Measurements from ENCODE around the gene UST.

- TF ChIP-seq CTCF (conservative IDR thresholded peaks at IDR 0.05; ENCODE audit: low read length): no peak
- TF ChIP-seq EZH2phosphoT487 (IDR thresholded peaks at IDR 0.05; ENCODE audit: borderline replicate concordance, low read depth, low read length): no peak
Measured at GRCh38 chr6:148727104-148727503, 19.7 kb upstream of the UST start.

All from OCI-LY7 (cell line).